Ovary (tissue), 10 donors: ENCODE data around the gene ZBED3. TPM values are rescaled to one million over a fixed set of nuclear protein-coding genes. Genes with fewer than 3 reads are reported as not detected.

Experiments
- DNase-seq, 5 donors: peaks; one replicate each; pipeline ENCODE4 v3.0.0-alpha.2; 2019 to 2020
- H3K27ac ChIP-seq, 2 donors: fragments of 200-600 bp; one replicate each; pipeline versions ENCODE4 v1.5.1 to v1.8.0; 2019 to 2022
- H3K27me3 ChIP-seq: fragments of 200-600 bp; one replicate; pipeline ENCODE4 v1.8.0; 2022
- H3K36me3 ChIP-seq: fragments of 200-600 bp; sonication (generic); one replicate; pipeline ENCODE4 v1.5.1; 2019
- H3K4me1 ChIP-seq: one replicate; pipeline ENCODE4 v1.8.1; 2013; ENCODE audit warnings: mild to moderate bottlenecking, moderate library complexity; ENCODE audit not compliant: insufficient read depth
- H3K4me3 ChIP-seq: fragments of 200-600 bp; sonication (generic); one replicate; pipeline ENCODE4 v1.5.1; 2017
- H3K9me3 ChIP-seq, 2 donors: fragments of 200-600 bp in 1 of 2; sonication (generic) in 1 of 2; one replicate each; pipeline versions ENCODE4 v1.5.1 to v1.8.1; 2013 to 2019; ENCODE audit warnings: mild to moderate bottlenecking in 1 of 2, moderate library complexity in 1 of 2
- CTCF ChIP-seq, 3 donors: fragments of 450-650 bp in 2 of 3; fragments of 200-600 bp in 1 of 3; IDR thresholded peaks; one replicate each; pipeline versions ENCODE4 v1.5.1 to v1.8.0; 2016 to 2022; ENCODE audit warnings: antibody characterized with exemption in 3 of 3, mild to moderate bottlenecking in 1 of 3
- EP300 ChIP-seq: sonication (generic); formaldehyde crosslinking; IDR thresholded peaks from one replicate; pipeline ENCODE4 v1.6.1; 2017; ENCODE audit warnings: antibody characterized with exemption
- POLR2A ChIP-seq: fragments of 450-650 bp; IDR thresholded peaks from one replicate; pipeline ENCODE4 v1.6.1; 2017; ENCODE audit warnings: antibody characterized with exemption, mild to moderate bottlenecking, moderate library complexity
- WGBS, 3 donors: extraction: QIAGEN DNeasy Blood & Tissue Kit in 1 of 3; methylation state at CpG; one replicate each; pipeline versions ENCODE4 v1.1.5 to v1.1.7; 2013 to 2017; 5-methylcytosine and 5-hydroxymethylcytosine counted together
- intact Hi-C, 4 donors: fragments of 100-400 bp; cut with DNase I; formaldehyde crosslinking; loops; one replicate each; pipeline versions ENCODE4 v1.11.0 to v1.15.1; 2022 to 2023
- long read RNA-seq, 3 donors: library from polyadenylated mRNA in 2 of 3; unstranded in 2 of 3; transcript quantifications; one replicate each; pipeline ENCODE4 v2.0.0 and lab custom pipeline, GENCODE V29; 2021 to 2026
- polyA plus RNA-seq, 2 donors: library from polyadenylated mRNA; stranded (reverse); fragments of 200-250 nt in 1 of 2; fragments of 350-450 nt in 1 of 2; fragmentation: Illumina TruSeq in 1 of 2; extraction: RNeasy Lipid Tissue Mini Kit (QIAGEN cat#74804) in 1 of 2; gene quantifications; one replicate each; pipeline ENCODE4 v1.2.3, GENCODE V29; 2013 to 2014
- total RNA-seq, 7 donors: library from RNA; depleted of rRNA in 2 of 7; stranded (reverse); fragments of >200 nt in 2 of 7; fragmentation: NEBNext Ultra II Directional in 3 of 7; extraction: Animal tissue kit (Norgen Biotek cat#: 25700) in 3 of 7; gene quantifications; one replicate each; pipeline versions ENCODE4 v1.1.0 to v1.2.4, GENCODE V29; 2016 to 2023
- donor health status: DM: no; HTN: no; CAD: no; lungs with moderate emphysema.
- donor health status: DM: no; HTN: no; CAD: no.
- donor health status: Bipolar disorder and iron deficiency.
- donor health status: DM: yes; HTN: yes; CAD: no.
- donor health status: DM: no; HTN: no; CAD: no.
- donor health status: DM: yes; HTN: yes; CAD: no.

Gene ZBED3
- 10 to 100 TPM in 5 of 7 donors, 1 to 10 TPM in 2; 5.7 to 19.7 (median 15.3) TPM for total RNA-seq
- polyA plus RNA-seq: 10 to 100 TPM in 1 of 2 donors, 1 to 10 TPM in 1; 4.3 to 23.9 TPM
- long read RNA-seq, donor 1, partial matches to known transcripts: 0 of 1 reads
- long read RNA-seq, donor 1, other reads (novel, unspliced or antisense): 1 of 1 reads
- long read RNA-seq, donor 2, full-length matches to known transcripts: 10 of 10 reads
- long read RNA-seq, donor 2, partial matches to known transcripts: 0 of 10 reads
- long read RNA-seq, donor 2, other reads (novel, unspliced or antisense): 0 of 10 reads
- long read RNA-seq, donor 3, full-length matches to known transcripts: 31 of 36 reads
- long read RNA-seq, donor 3, partial matches to known transcripts: 0 of 36 reads
- long read RNA-seq, donor 3, other reads (novel, unspliced or antisense): 5 of 36 reads

- intact Hi-C loops: no loop called here
- Histone ChIP-seq H3K4me3 (peak within 1 kb of the TSS; percentile 72), H3K36me3 (no peaks in the 10 kb centered on the region), H3K9me3 (no peaks in the 10 kb centered on the region), H3K27ac (peak within 1 kb of the TSS; percentile 93 to 94), H3K4me1 (peaks cover 5% of the 10 kb centered on the region), H3K27me3 (no peaks in the 10 kb centered on the region)
- peak; percentile 69 to 79 (median 75) for DNase-seq
- WGBS, 3 donors: 0 to 1% (median 0%) methylated on average over 58 to 63 of the region's 63 CpGs
- TF ChIP-seq CTCF (IDR thresholded peaks at IDR 0.05) (no peak), EP300 (no peak), POLR2A (no peak)
Measured at GRCh38 chr5:77086689-77087483, at the start of gene ZBED3. Gene ZBED3, minus strand, starts transcription at chr5:77087285. Its CDS starts 9,407 bp downstream, at chr5:77077878.

- no peak overlapping the region for H3K27ac ChIP-seq
- TF ChIP-seq POLR2A: no peak
- no peak for TF ChIP-seq CTCF (IDR thresholded peaks at IDR 0.05)
- TF ChIP-seq EP300: no peak
- H3K9me3 ChIP-seq: no peaks in the 10 kb centered on the region
- H3K4me1 ChIP-seq: no peaks in the 10 kb centered on the region
- peak; percentile 41 to 69 (median 55) for DNase-seq
- no peaks in the 10 kb centered on the region for H3K27me3 ChIP-seq
- H3K36me3 ChIP-seq: no peaks in the 10 kb centered on the region
- WGBS, 3 donors: 9 to 15% (median 11%) methylated on average over 1 of the region's 1 CpG
- intact Hi-C loops: no loop called here
- no peak overlapping the region for H3K4me3 ChIP-seq
Measured at GRCh38 chr5:77133061-77133758, 46.1 kb upstream of the ZBED3 start.

GRCh38 chr5:77131361-77131760 lies 44.3 kb upstream of the ZBED3 start:
- H3K4me3 ChIP-seq: no peak overlapping the region
- no peak overlapping the region for H3K27ac ChIP-seq
- H3K4me1 ChIP-seq: no peaks in the 10 kb centered on the region
- no peak for TF ChIP-seq EP300
- TF ChIP-seq CTCF (IDR thresholded peaks at IDR 0.05): no peak
- no peak for TF ChIP-seq POLR2A
- H3K9me3 ChIP-seq: no peaks in the 10 kb centered on the region
- H3K27me3 ChIP-seq: no peaks in the 10 kb centered on the region
- DNase-seq: no peak
- 47 to 59% (median 53%) methylated on average over 3 of the region's 3 CpGs for WGBS, 3 donors
- no peaks in the 10 kb centered on the region for H3K36me3 ChIP-seq
- intact Hi-C loops: no loop called here

GRCh38 chr5:77129391-77129990 lies 42.4 kb upstream of the ZBED3 start:
- intact Hi-C loops: loop anchor here in 1 of 4 donors (10.0 kb wide), 1 partner anchor 1035 kb away; no protein-coding TSS in a partner anchor
- Histone ChIP-seq H3K9me3 (no peaks in the 10 kb centered on the region), H3K36me3 (no peaks in the 10 kb centered on the region), H3K4me1 (no peaks in the 10 kb centered on the region), H3K27me3 (no peaks in the 10 kb centered on the region), H3K27ac (no peak overlapping the region), H3K4me3 (no peak overlapping the region)
- no peak for TF ChIP-seq POLR2A
- TF ChIP-seq CTCF (IDR thresholded peaks at IDR 0.05): no peak
- TF ChIP-seq EP300: no peak
- DNase-seq: peak in 3 of 5 donors; percentile 17 to 44 (median 25)
- 61 to 67% (median 63%) methylated on average over 9 of the region's 9 CpGs for whole genome bisulfite sequencing, 3 donors
